Measurements from ENCODE around the gene NLN. TPM values are rescaled to one million over a fixed set of nuclear protein-coding genes. Genes with fewer than 3 reads are reported as not detected.
"Not testable (repeated sequence)": the region's sequence is repeated elsewhere in the genome, so short reads cannot be mapped to it uniquely, and the experiment has no call there.

The NLN gene
- total RNA-seq, result 10 to 100 TPM; 27.9 to 30.4 TPM
- 2.7 TPM for polyA plus RNA-seq

- peaks cover 36% of the 10 kb centered on the region for H3K4me1 ChIP-seq (ENCODE audit: insufficient read depth, low read length)
- DNase-seq, result peak; percentile 80 to 87 (median 82)
- H3K36me3 ChIP-seq (ENCODE audit: insufficient read depth, low read length), result peaks cover 18% of the 10 kb centered on the region
- H3K4me3 ChIP-seq (ENCODE audit: low read length), result peak within 1 kb of the TSS; percentile 93
- Mint-ChIP-seq H3K27me3 (no peaks in the 10 kb centered on the region), H3K9me3 (no peaks in the 10 kb centered on the region), H3K4me3 (peak within 1 kb of the TSS; percentile 85 to 95 (median 91)), H3K27ac (peak within 1 kb of the TSS; percentile 76 to 96 (median 92)), H3K4me1 (peaks cover 20 to 22% (median 22%) of the 10 kb centered on the region in 3 donors), H3K36me3 (peaks cover 0 to 14% (median 0%) of the 10 kb centered on the region in 3 donors)
- POLR2A ChIA-PET, result interaction anchor here (0.6 to 2.0 kb wide), 4 partner anchors 98 to 204 kb away, joined by 3 to 8 read pairs (median 3); partner anchors contain the start of genes CENPK, ERBIN, PPWD1 and TRIM23
- no peaks in the 10 kb centered on the region for H3K27me3 ChIP-seq (ENCODE audit: insufficient read depth, low read length, poor library complexity, severe bottlenecking)
- CTCF ChIA-PET, result interaction anchor here (1.0 to 1.7 kb wide), 3 partner anchors 9 to 205 kb away, joined by 3 read pairs; partner anchors contain the start of gene ERBIN
- H3K9me3 ChIP-seq (ENCODE audit: low read length), result no peaks in the 10 kb centered on the region
- peak within 1 kb of the TSS; percentile 80 for H3K27ac ChIP-seq (ENCODE audit: low read depth, low read length)
These were observed at the start of gene NLN, which contains the start of gene SGTB for GRCh38 chr5:65721720-65722574. Gene NLN (plus strand): TSS chr5:65722205. CDS start chr5:65722374, 169 bp downstream. Gene SGTB (minus strand): TSS chr5:65722109. CDS start chr5:65720807, 1,302 bp downstream.

- no peak overlapping the region for H3K27ac ChIP-seq (ENCODE audit: low read depth, low read length)
- peaks cover 5% of the 10 kb centered on the region for H3K4me1 ChIP-seq (ENCODE audit: insufficient read depth, low read length)
- ChIA-PET CTCF (no interaction called here), POLR2A (no interaction called here)
- H3K9me3 Mint-ChIP-seq, result no peaks in the 10 kb centered on the region
- H3K4me3 Mint-ChIP-seq, result no peak overlapping the region
- no peaks in the 10 kb centered on the region for H3K27me3 ChIP-seq (ENCODE audit: insufficient read depth, low read length, poor library complexity, severe bottlenecking)
- DNase-seq, result no peak
- H3K27me3 Mint-ChIP-seq, result no peaks in the 10 kb centered on the region
- no peak overlapping the region for H3K4me3 ChIP-seq (ENCODE audit: low read length)
- peaks cover 44% of the 10 kb centered on the region for H3K36me3 ChIP-seq (ENCODE audit: insufficient read depth, low read length)
- no peaks in the 10 kb centered on the region for H3K9me3 ChIP-seq (ENCODE audit: low read length)
- H3K36me3 Mint-ChIP-seq, result peaks cover 8 to 88% (median 24%) of the 10 kb centered on the region in 3 donors
- peak overlapping the region in 5 of 8 donors; percentile 27 to 54 (median 39) for H3K27ac Mint-ChIP-seq
- peaks cover 19 to 23% (median 21%) of the 10 kb centered on the region in 3 donors for H3K4me1 Mint-ChIP-seq
These were observed 49.2 kb upstream of the NLN start for GRCh38 chr5:65672796-65673195.

- H3K36me3 ChIP-seq (ENCODE audit: insufficient read depth, low read length), result peaks cover 42% of the 10 kb centered on the region
These were observed 47.3 kb upstream of the NLN start for GRCh38 chr5:65674749-65675148.

GRCh38 chr5:65676056-65676455 lies 45.9 kb upstream of the NLN start:
- POLR2A ChIA-PET, CTCF ChIA-PET: not testable (repeated sequence)
- peaks cover 8 to 98% (median 22%) of the 10 kb centered on the region in 3 donors for H3K36me3 Mint-ChIP-seq

More at GRCh38 chr5:65674749-65675148, 47.3 kb upstream of the NLN start:
- Mint-ChIP-seq H3K4me3 (no peak overlapping the region), H3K9me3 (no peaks in the 10 kb centered on the region), H3K27ac (peak overlapping the region in 6 of 8 donors; percentile 22 to 72 (median 61)), H3K4me1 (peaks cover 29 to 35% (median 34%) of the 10 kb centered on the region in 3 donors), H3K27me3 (no peaks in the 10 kb centered on the region), H3K36me3 (peaks cover 8 to 98% (median 21%) of the 10 kb centered on the region in 3 donors)
- Histone ChIP-seq H3K27ac (ENCODE audit: low read depth, low read length) (no peak overlapping the region), H3K27me3 (ENCODE audit: insufficient read depth, low read length, poor library complexity, severe bottlenecking) (no peaks in the 10 kb centered on the region), H3K4me1 (ENCODE audit: insufficient read depth, low read length) (peaks cover 7% of the 10 kb centered on the region), H3K9me3 (ENCODE audit: low read length) (no peaks in the 10 kb centered on the region), H3K4me3 (ENCODE audit: low read length) (no peak overlapping the region)
- no peak for DNase-seq
- ChIA-PET POLR2A (no interaction called here), CTCF (no interaction called here)

GRCh38 chr5:65682148-65682547 lies 39.9 kb upstream of the NLN start:
- no peaks in the 10 kb centered on the region for H3K27me3 Mint-ChIP-seq
- H3K36me3 ChIP-seq (ENCODE audit: insufficient read depth, low read length), result peaks cover 29% of the 10 kb centered on the region
- H3K27ac Mint-ChIP-seq, result peak overlapping the region in 2 of 8 donors; percentile 25 to 76
- no peak overlapping the region for H3K4me3 ChIP-seq (ENCODE audit: low read length)
- H3K4me1 Mint-ChIP-seq, result peaks cover 25 to 44% (median 37%) of the 10 kb centered on the region in 3 donors
- peaks cover 6 to 91% (median 34%) of the 10 kb centered on the region in 3 donors for H3K36me3 Mint-ChIP-seq
- no peaks in the 10 kb centered on the region for H3K9me3 Mint-ChIP-seq
- H3K9me3 ChIP-seq (ENCODE audit: low read length), result no peaks in the 10 kb centered on the region
- ChIA-PET POLR2A (no interaction called here), CTCF (no interaction called here)
- no peak overlapping the region for H3K4me3 Mint-ChIP-seq
- no peaks in the 10 kb centered on the region for H3K27me3 ChIP-seq (ENCODE audit: insufficient read depth, low read length, poor library complexity, severe bottlenecking)
- peaks cover 5% of the 10 kb centered on the region for H3K4me1 ChIP-seq (ENCODE audit: insufficient read depth, low read length)
- no peak overlapping the region for H3K27ac ChIP-seq (ENCODE audit: low read depth, low read length)
- DNase-seq, result no peak

More at GRCh38 chr5:65676056-65676455, 45.9 kb upstream of the NLN start:
- not testable (repeated sequence) for H3K9me3 ChIP-seq (ENCODE audit: low read length); H3K27me3 Mint-ChIP-seq; H3K9me3 Mint-ChIP-seq; H3K4me3 ChIP-seq (ENCODE audit: low read length); H3K27me3 ChIP-seq (ENCODE audit: insufficient read depth, low read length, poor library complexity, severe bottlenecking); DNase-seq; H3K27ac ChIP-seq (ENCODE audit: low read depth, low read length)
- peak overlapping the region in 1 of 7 donors; percentile 2 for H3K4me3 Mint-ChIP-seq
- Histone ChIP-seq H3K4me1 (ENCODE audit: insufficient read depth, low read length) (peaks cover 10% of the 10 kb centered on the region), H3K36me3 (ENCODE audit: insufficient read depth, low read length) (peaks cover 38% of the 10 kb centered on the region)
- H3K4me1 Mint-ChIP-seq, result peaks cover 35 to 42% (median 36%) of the 10 kb centered on the region in 3 donors
- H3K27ac Mint-ChIP-seq, result peak overlapping the region in 5 of 8 donors; percentile 19 to 81 (median 44)

GRCh38 chr5:65693121-65693520 lies 28.9 kb upstream of the NLN start:
- Mint-ChIP-seq H3K9me3 (no peaks in the 10 kb centered on the region), H3K27me3 (no peaks in the 10 kb centered on the region), H3K4me3 (no peak overlapping the region), H3K27ac (peak overlapping the region in 2 of 8 donors; percentile 4 to 20), H3K36me3 (peaks cover 5 to 50% (median 12%) of the 10 kb centered on the region in 3 donors), H3K4me1 (peaks cover 4 to 12% (median 12%) of the 10 kb centered on the region in 3 donors)
- peaks cover 22% of the 10 kb centered on the region for H3K36me3 ChIP-seq (ENCODE audit: insufficient read depth, low read length)
- H3K9me3 ChIP-seq (ENCODE audit: low read length), result no peaks in the 10 kb centered on the region
- no peaks in the 10 kb centered on the region for H3K27me3 ChIP-seq (ENCODE audit: insufficient read depth, low read length, poor library complexity, severe bottlenecking)
- H3K27ac ChIP-seq (ENCODE audit: low read depth, low read length), result no peak overlapping the region
- no peak overlapping the region for H3K4me3 ChIP-seq (ENCODE audit: low read length)
- ChIA-PET POLR2A (no interaction called here), CTCF (interaction anchor here (0.7 kb wide), 1 partner anchor 132 kb away, joined by 3 read pairs; no protein-coding TSS in a partner anchor)
- DNase-seq, result no peak
- H3K4me1 ChIP-seq (ENCODE audit: insufficient read depth, low read length), result no peaks in the 10 kb centered on the region

GRCh38 chr5:65695162-65695755 lies 26.7 kb upstream of the NLN start:
- Mint-ChIP-seq H3K27ac (no peak overlapping the region), H3K9me3 (no peaks in the 10 kb centered on the region), H3K36me3 (peaks cover 20 to 56% (median 24%) of the 10 kb centered on the region in 3 donors), H3K4me1 (peaks cover 8 to 24% (median 15%) of the 10 kb centered on the region in 3 donors), H3K27me3 (no peaks in the 10 kb centered on the region), H3K4me3 (no peak overlapping the region)
- Histone ChIP-seq H3K4me1 (ENCODE audit: insufficient read depth, low read length) (no peaks in the 10 kb centered on the region), H3K9me3 (ENCODE audit: low read length) (no peaks in the 10 kb centered on the region), H3K27ac (ENCODE audit: low read depth, low read length) (no peak overlapping the region), H3K4me3 (ENCODE audit: low read length) (no peak overlapping the region), H3K27me3 (ENCODE audit: insufficient read depth, low read length, poor library complexity, severe bottlenecking) (no peaks in the 10 kb centered on the region), H3K36me3 (ENCODE audit: insufficient read depth, low read length) (peaks cover 22% of the 10 kb centered on the region)
- ChIA-PET CTCF (no interaction called here), POLR2A (interaction anchor here (0.6 kb wide), 1 partner anchor 18 kb away, joined by 3 read pairs; no protein-coding TSS in a partner anchor)
- no peak for DNase-seq

Measured in CD8-positive, alpha-beta memory T cell (primary cell).